Parathyroid adenoma (tissue), 2 donors: Measurements from ENCODE around the gene DCAF10.

Source experiments
- H2AFZ ChIP-seq: fragments of 300-600 bp; sonication (generic); one replicate; pipeline ENCODE4 v1.7.0; 2017; ENCODE audit warnings: antibody characterized with exemption, mild to moderate bottlenecking
- H3K27ac ChIP-seq: fragments of 300-600 bp; sonication (generic); one replicate; pipeline ENCODE4 v1.7.0; 2017
- H3K27me3 ChIP-seq: fragments of 300-600 bp; sonication (generic); one replicate; pipeline ENCODE4 v1.7.0; 2017; ENCODE audit warnings: low read length; ENCODE audit not compliant: control insufficient read depth, insufficient read depth
- H3K36me3 ChIP-seq: fragments of 300-600 bp; sonication (generic); one replicate; pipeline ENCODE4 v1.7.0; 2017; ENCODE audit warnings: low read length; ENCODE audit not compliant: control insufficient read depth, insufficient read depth
- H3K4me1 ChIP-seq: fragments of 300-600 bp; sonication (generic); one replicate; pipeline ENCODE4 v1.7.0; 2017; ENCODE audit warnings: control low read depth
- H3K4me2 ChIP-seq: fragments of 300-600 bp; sonication (generic); one replicate; pipeline ENCODE4 v1.7.0; 2017; ENCODE audit warnings: low read length
- H3K4me3 ChIP-seq: fragments of 300-600 bp; sonication (generic); one replicate; pipeline ENCODE4 v1.7.0; 2017; ENCODE audit warnings: low read depth, low read length
- H3K79me2 ChIP-seq: fragments of 300-600 bp; sonication (generic); one replicate; pipeline ENCODE4 v1.7.0; 2017; ENCODE audit warnings: control low read depth
- H3K9ac ChIP-seq: fragments of 300-600 bp; sonication (generic); one replicate; pipeline ENCODE4 v1.7.0; 2017; ENCODE audit warnings: mild to moderate bottlenecking
- H3K9me3 ChIP-seq: fragments of 300-600 bp; sonication (generic); one replicate; pipeline ENCODE4 v1.7.0; 2017; ENCODE audit warnings: low read length; ENCODE audit not compliant: control insufficient read depth
- CTCF ChIP-seq: fragments of 300-600 bp; sonication (generic); IDR thresholded peaks from one replicate; pipeline ENCODE4 v1.7.0; 2017; ENCODE audit warnings: antibody characterized with exemption, mild to moderate bottlenecking
- donor health status: primary hyperparathyroidism.

DCAF10 gene

GRCh38 chr9:37903647-37904444 lies 103.2 kb downstream of the DCAF10 start, which contains the start of gene SLC25A51:
SLC25A51 (minus strand) TSS chr9:37904127; CDS start chr9:37888550, 15,577 bp downstream.
- peak within 1 kb of the TSS; percentile 84 for H3K27ac ChIP-seq

GRCh38 chr9:37904445-37905130 lies 104.0 kb downstream of the DCAF10 start:
- Histone ChIP-seq H3K4me2 (peak overlapping the region; percentile 81), H3K36me3 (no peaks in the 10 kb centered on the region), H2AFZ (peak overlapping the region; percentile 88), H3K27me3 (no peaks in the 10 kb centered on the region), H3K9me3 (no peaks in the 10 kb centered on the region), H3K27ac (peak overlapping the region; percentile 84), H3K79me2 (peaks cover 3% of the 10 kb centered on the region), H3K4me3 (peak overlapping the region; percentile 82), H3K9ac (no peak overlapping the region), H3K4me1 (peaks cover 4% of the 10 kb centered on the region)
- TF ChIP-seq CTCF = no peak

More at GRCh38 chr9:37903647-37904444, 103.2 kb downstream of the DCAF10 start, which contains the start of gene SLC25A51:
- Histone ChIP-seq H2AFZ (peak within 1 kb of the TSS; percentile 88), H3K9ac (peak within 1 kb of the TSS; percentile 28), H3K9me3 (no peaks in the 10 kb centered on the region), H3K4me2 (peak within 1 kb of the TSS; percentile 81), H3K79me2 (peaks cover 3% of the 10 kb centered on the region), H3K4me3 (peak within 1 kb of the TSS; percentile 82), H3K4me1 (peaks cover 4% of the 10 kb centered on the region), H3K36me3 (no peaks in the 10 kb centered on the region), H3K27me3 (no peaks in the 10 kb centered on the region)
- TF ChIP-seq CTCF = peak; percentile 87

- Histone ChIP-seq H3K27me3 (no peaks in the 10 kb centered on the region), H3K4me3 (peak overlapping the region; percentile 82), H3K4me2 (peak overlapping the region; percentile 81), H3K4me1 (peaks cover 4% of the 10 kb centered on the region), H3K79me2 (peaks cover 3% of the 10 kb centered on the region), H3K27ac (no peak overlapping the region), H3K9me3 (no peaks in the 10 kb centered on the region), H3K9ac (no peak overlapping the region), H3K36me3 (no peaks in the 10 kb centered on the region), H2AFZ (peak overlapping the region; percentile 88)
- no peak for TF ChIP-seq CTCF
Observed at GRCh38 chr9:37905131-37905505, 104.5 kb downstream of the DCAF10 start.

- Histone ChIP-seq H3K9ac (no peak overlapping the region), H3K27ac (no peak overlapping the region)
- TF ChIP-seq CTCF = no peak
Observed at GRCh38 chr9:37905776-37906175, 105.2 kb downstream of the DCAF10 start.

More at GRCh38 chr9:37905776-37906175, 105.2 kb downstream of the DCAF10 start:
- Histone ChIP-seq H3K9me3 (no peaks in the 10 kb centered on the region), H3K27me3 (no peaks in the 10 kb centered on the region), H3K36me3 (no peaks in the 10 kb centered on the region), H3K4me1 (peaks cover 4% of the 10 kb centered on the region), H3K4me2 (no peak overlapping the region), H3K79me2 (no peaks in the 10 kb centered on the region), H3K4me3 (no peak overlapping the region), H2AFZ (no peak overlapping the region)
